NCI-H2107 (cell line): ENCODE results near the gene MSI2.

Experiments used
- DNase-seq: peaks from one replicate; lab custom pipeline; 2025; lab: John Stamatoyannopoulos, UW

MSI2 gene

DNA sequence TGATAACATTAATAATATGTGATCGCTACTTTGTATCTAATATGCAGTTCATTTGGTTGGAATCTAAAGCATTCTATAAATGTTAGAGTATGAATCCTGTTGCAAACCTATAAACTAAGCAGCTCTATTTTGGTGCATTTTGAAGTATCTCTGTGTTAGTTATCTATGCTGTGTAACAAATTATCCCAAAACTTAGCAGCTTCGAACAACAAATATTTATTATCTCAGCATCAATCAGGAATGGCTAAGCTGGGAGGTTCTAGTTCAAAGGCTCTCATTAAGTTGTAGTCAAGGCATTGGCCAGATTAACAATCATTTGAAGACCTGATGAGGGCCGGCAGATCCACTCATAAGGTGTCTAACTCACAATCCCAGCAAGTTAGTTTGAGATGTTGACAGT lies 10.1 kb upstream of the MSI2 start:
- DNase-seq = no peak

DNA sequence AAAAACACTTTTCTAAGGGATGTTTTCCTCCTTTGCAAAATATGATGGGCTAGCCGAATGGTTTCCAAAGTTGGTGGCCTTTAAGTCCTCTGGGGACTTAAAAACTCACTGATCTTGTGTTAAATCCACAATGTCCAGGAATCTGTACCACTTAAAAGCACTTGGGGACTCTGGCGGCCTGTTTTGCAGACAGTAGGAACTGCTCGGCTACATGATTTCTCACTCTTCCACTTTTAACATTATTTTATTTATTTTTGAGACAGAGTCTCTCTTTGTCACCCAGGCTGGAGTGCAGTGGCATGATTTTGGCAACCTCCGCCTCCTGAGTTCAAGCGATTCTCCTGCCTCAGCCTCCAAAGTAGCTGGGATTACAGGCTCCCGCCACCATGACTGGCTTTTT lies 9.1 kb upstream of the MSI2 start:
- no peak for DNase-seq

DNA sequence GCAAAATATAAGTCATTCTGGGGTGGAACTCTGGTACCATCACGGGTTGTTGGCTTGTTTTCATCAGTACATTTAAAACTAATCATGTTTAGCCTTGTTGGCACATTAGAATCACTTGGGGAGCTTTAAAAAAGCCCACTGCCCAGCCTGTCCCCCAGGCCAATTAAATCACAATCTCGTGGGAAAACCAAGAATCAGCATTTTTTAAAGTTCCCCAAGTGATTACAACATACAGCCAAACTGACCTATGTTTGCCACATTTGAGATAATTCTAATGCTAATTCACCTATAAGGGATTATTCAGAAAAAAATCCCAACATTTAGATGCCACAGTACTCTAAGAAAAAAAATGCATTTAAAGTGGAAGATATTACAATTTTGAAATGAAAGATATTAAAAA lies 8.4 kb upstream of the MSI2 start:
- DNase-seq = no peak

- no peak for DNase-seq
Measured at GRCh38 chr17:57249520-57249919, 6.8 kb upstream of the MSI2 start.

DNA sequence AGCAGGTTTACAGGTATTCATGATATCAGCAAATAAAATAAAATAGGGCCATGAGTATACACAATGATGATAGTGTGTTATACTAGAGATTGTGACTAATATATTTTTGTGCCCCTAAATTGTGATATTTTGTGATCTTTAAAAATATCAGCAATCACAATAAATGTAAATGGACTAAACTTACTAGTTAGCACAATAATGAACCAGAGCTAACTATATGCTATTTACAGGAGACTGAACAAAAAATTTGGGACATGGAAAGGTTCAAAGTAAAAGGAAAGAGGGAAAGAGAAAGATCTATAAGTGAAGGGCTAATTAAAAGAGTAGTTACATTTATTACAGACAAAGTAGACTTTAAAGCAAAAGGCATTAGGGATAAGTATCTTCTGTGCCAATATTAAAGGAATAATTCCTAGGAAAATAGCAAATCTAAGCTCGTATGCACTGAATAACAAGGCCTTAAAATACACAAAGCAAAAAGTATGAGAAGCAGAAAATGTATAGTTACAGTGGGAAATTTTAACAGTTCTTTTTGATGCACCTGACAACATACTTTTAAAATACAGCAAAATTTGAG lies 5.0 kb upstream of the MSI2 start:
- no peak for DNase-seq

DNA sequence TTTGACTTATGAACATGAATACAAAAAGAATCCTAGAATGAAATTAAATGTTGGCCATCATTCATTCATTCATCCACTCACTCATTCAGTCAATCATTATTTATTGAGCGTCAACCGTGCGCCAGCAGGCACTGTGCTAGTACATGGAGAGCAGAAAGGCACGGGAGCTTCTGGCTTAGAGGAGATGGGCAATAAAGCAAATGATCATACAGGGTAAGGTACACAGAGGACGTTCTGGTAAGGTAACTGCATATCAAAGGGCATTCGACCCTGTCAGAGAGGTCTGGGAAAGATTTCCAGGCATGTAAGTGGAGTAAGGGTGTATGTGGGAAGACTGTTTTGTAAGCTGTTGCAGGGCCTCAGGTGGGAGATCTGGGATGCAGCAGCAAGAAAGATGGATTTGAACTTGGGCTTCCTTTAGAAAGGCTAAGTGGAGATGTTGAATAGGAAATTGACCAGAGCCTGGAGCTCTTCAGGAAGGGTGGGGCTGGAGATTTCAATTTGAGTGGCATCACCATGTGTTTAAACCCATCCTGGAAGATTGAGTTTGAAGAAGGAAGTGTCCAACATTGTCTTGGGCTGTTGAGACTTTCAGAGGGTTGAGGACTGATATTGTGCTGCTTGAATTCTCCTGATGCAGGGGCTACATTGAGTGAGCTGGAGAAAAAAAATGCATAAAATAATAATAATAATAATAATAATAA lies 2.8 kb upstream of the MSI2 start:
- no peak for DNase-seq

DNA sequence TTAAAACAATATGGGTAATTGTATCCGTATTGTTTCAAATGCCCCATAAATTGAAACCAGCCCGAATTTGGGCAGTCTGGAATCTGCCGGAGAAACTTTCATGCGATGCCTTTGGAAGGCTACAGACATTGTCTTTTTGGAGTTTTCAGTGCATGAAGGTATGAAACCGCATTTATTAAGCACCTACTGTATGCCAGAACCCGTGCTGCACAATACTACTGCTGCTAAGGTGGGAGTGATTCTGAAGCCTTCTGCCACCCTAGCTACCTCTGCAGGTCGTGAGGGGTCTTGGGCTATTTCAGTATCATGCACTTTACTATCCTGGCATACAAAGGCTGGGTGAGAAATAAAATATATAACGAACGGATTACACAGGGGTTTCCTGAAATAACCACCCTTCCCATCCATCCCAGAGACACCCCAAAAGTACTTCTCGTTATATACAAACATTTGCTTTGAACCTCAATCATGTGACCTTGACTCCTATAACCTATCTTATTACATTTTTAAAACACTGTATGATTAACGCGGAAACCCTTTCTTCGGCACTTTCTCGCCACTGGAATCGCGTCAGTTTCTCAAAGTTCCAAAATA lies 1.0 kb upstream of the MSI2 start:
- no peak for DNase-seq

GRCh38 chr17:57256708-57257112 lies 387 bp downstream of the MSI2 start:
- no peak for DNase-seq

DNA sequence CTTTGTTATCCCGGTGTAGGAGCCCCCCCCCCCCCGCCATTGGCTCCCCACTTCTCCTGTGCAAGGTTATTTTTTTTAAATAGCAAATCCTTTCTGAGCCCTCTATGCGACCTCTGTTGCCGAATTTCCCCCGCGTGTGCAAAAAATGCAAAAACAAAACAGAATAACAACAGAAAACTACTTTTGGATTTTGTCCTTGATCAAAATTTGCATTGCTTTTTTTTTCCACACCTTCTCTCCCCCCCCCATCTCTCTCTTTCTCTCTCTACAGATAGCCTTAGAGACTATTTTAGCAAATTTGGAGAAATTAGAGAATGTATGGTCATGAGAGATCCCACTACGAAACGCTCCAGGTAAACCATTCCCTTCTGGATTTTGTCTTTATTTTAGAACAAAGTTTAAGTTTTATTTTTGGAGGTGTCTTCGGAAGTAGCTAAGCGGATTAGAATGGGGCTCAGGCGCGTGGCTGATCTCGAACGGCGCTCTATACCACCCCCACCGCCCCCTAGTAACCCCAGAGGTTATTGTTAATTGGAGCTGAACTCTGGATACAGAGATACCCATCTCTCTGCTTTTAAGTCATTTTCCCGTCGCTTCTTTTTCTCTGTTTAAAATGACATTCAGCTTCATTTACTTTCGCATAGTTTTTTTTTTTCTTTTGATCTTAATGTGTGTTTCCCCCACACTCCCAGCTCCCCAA lies 1.0 kb downstream of the MSI2 start:
- DNase-seq = no peak

GRCh38 chr17:57257895-57258851 lies 1.9 kb downstream of the MSI2 start:
- DNase-seq = no peak

DNA sequence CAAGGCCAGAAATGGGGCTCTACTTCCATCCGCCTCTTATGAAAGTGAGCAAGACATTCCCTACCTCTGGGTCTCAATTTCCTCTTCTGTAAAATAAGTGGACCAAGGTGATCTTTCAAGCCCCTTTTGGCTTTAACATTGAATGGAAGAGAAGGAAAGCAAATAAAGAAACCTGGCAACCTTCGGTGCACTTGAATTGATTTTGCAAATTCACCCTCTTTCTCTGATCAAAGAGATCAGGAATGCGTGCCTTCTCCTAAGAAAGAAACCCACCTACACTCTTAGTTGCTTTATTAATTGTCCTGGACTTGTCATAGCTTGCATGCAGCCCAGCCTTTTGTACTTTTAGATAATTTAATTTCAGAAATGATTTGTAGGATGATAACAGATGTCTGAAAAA lies 3.0 kb downstream of the MSI2 start:
- no peak for DNase-seq

DNA sequence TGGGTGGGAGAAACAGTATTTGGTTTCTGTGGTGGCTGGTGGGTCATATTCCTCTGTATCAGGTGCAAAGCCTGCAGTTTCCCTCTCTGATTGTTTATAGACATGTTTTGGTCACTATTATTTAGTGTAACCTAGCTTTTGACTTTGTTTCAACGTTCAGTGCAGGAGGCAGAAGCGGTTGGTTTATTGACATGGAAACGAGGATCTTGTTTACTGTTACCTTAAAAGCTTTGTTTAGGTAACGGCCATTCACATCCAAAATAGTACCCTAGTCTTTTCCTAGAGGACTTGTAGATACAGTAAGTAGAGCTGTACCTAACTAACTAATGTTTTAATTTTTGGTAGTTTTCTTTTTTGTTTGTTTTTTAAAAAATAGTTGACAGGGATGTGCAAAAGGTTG lies 3.5 kb downstream of the MSI2 start:
- no peak for DNase-seq

DNA sequence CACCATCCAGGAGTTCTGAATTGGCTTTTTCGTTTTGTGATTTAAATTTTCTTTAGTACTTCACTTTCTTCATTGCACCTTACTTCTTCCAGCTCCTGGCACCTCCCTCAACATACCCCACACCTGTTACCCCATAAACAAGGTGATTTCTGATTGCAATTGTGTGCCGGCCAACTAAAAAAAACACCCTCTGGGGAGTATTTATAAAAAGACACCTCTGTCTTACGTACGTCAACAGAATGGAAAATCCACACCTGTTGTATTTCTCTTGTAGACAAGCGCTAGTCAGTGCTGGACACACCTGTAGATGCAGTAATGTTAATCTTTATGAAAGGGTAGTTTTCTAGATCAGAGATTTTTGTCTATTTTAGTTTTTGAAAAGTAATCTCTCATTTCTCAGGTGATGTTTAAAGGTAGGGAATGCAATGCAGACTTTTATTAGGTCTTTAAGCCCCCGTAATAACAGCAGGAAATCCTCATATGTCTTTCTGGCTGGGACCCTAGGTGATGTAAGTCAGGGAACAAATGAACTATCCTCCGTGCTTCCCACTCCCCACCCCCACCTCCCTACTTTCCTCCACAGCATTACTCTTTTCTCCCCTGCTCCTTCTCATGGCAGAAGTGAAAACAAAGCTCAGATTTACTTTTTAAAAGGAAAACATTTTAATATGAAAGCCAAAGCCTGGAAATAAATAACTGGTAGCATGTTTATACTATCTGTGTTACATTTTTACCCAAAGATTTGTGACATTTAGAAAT lies 4.2 kb downstream of the MSI2 start:
- DNase-seq = no peak

- no peak for DNase-seq
Measured at GRCh38 chr17:57261084-57261461, 4.8 kb downstream of the MSI2 start.

DNA sequence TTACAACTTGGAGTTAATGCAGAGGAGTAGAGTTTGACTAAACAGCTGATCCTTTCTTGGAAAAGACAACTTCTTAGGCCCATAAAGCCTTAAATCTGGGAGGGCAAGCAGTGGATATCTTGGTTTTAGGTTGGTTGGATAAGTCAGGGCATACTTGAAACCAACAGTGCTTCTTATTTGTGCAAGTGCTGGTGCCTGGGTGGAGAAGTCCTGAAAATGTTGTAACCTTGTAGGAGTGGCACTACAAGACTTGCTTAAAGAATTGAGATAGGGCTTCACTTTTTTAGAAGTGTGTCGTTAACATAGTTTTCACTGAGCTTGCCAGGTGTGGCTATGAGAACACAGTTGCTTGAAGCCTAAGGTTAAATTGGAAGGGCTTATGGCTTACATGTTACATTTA lies 6.2 kb downstream of the MSI2 start:
- DNase-seq = no peak

DNA sequence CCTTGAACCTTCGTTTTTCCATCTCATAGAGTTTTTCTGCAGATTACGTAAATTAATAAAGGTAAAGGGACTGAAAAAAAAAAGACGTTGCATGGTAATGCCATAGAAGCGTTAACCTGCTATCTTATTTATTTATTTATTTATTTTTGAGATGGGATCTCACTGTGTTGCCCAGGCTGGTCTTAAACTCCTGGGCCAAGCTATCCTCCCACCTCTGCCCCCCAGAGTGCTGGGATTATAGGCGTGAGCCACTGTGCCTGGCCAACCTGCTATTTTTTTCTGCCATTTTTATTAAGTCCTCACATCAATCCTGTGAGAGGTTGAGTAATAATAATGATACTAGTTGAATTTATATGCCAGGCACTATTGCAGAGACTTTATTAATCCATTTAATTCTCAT lies 7.9 kb downstream of the MSI2 start:
- no peak for DNase-seq

DNA sequence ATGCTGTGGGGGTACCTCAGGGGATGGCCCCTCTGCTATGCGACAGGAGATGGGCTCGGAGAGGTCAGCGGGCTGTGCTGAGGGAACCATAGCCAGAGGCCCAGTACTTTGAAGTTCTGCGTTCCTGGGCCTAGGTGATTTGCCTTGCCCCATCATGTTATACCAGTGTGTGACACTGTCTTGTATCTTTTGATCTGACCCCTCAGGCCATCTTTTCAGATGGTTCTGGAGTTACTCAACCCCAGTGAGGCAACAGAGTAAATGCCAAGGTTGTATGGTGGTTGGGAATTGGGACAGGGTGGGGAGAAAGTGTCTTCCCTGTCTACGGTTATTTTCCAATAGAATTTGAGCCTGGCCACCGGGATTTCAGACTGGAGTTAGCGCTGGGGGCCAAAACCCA lies 8.5 kb downstream of the MSI2 start:
- DNase-seq = no peak

GRCh38 chr17:57266902-57267311 lies 10.6 kb downstream of the MSI2 start:
- no peak for DNase-seq

GRCh38 chr17:57268181-57268580 lies 11.9 kb downstream of the MSI2 start:
- no peak for DNase-seq

GRCh38 chr17:57269052-57269451 lies 12.7 kb downstream of the MSI2 start:
- DNase-seq = no peak

GRCh38 chr17:57269598-57270255 lies 13.4 kb downstream of the MSI2 start:
- no peak for DNase-seq
